H4 (cell line): Measurements from ENCODE around the gene ST7. TPM values are rescaled to one million over a fixed set of nuclear protein-coding genes. Genes with fewer than 3 reads are reported as not detected.
A peak's percentile ranks its signal among the peaks of the same experiment; 100 is the strongest.
"Not testable (repeated sequence)": the region's sequence is repeated elsewhere in the genome, so short reads cannot be mapped to it uniquely, and the experiment has no call there.

Experiments
- DNase-seq: peaks from one replicate; pipeline ENCODE4 v3.0.0-alpha.2; 2015; ENCODE audit warnings: low spot score
- total RNA-seq: library from RNA; depleted of rRNA; stranded (reverse); fragments of >200 nt; shearing (Covaris generic); gene quantifications from 2 replicates; pipeline ENCODE4 v1.2.3, GENCODE V29; 2014

The ST7 gene
- total RNA-seq, 1 experiment from 2014 or later = 27.6 TPM

DNA sequence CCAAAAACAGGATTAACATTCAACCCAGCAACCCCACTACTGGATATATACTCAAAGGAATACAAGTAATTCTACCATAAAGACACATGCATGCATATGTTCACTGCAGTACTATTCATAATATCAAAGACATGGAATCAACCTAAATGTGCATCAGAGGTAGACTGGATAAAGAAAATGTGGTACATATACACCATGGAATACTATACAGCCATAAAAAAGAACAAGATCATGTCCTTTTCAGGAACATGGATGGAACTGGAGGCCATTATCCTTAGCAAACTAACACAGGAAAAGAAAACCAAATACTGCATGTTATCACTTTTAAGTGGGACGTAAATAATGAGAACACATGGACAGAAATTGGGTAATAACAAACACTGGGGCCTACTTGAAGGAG is 77.5 kb downstream of the ST7 start:
- DNase-seq = not testable (repeated sequence)

GRCh38 chr7:117032810-117033209 is 79.5 kb downstream of the ST7 start:
- DNase-seq = no peak

GRCh38 chr7:117034851-117035464 is 81.7 kb downstream of the ST7 start:
- DNase-seq = peak; percentile 50

DNA sequence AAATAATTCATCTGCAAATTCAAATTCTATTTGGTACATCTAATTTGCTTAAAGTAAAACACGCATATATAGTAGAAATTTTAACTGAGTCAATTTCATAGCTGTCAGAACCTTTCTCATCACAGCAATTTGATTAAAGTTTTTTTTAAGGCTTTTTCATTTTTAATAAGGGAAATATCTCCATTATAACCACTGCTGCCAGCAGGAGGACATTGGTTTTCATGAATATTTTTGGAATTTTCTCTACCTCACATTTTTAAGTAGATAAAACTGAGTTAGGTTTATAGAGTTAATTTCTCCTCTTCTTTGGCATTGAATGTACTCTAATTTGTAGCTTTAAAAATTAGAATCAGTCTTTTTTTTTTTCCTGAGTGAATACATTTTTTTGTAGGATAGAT is 82.2 kb downstream of the ST7 start:
- no peak for DNase-seq

GRCh38 chr7:117036053-117036669 is 82.9 kb downstream of the ST7 start:
- no peak for DNase-seq

- no peak for DNase-seq
These were observed 83.5 kb downstream of the ST7 start for GRCh38 chr7:117036836-117037235.

- DNase-seq = no peak
These were observed 85.1 kb downstream of the ST7 start for GRCh38 chr7:117038408-117038807.

- no peak for DNase-seq
These were observed 87.7 kb downstream of the ST7 start for GRCh38 chr7:117041007-117041406.

GRCh38 chr7:117041822-117042221 is 88.5 kb downstream of the ST7 start:
- no peak for DNase-seq

DNA sequence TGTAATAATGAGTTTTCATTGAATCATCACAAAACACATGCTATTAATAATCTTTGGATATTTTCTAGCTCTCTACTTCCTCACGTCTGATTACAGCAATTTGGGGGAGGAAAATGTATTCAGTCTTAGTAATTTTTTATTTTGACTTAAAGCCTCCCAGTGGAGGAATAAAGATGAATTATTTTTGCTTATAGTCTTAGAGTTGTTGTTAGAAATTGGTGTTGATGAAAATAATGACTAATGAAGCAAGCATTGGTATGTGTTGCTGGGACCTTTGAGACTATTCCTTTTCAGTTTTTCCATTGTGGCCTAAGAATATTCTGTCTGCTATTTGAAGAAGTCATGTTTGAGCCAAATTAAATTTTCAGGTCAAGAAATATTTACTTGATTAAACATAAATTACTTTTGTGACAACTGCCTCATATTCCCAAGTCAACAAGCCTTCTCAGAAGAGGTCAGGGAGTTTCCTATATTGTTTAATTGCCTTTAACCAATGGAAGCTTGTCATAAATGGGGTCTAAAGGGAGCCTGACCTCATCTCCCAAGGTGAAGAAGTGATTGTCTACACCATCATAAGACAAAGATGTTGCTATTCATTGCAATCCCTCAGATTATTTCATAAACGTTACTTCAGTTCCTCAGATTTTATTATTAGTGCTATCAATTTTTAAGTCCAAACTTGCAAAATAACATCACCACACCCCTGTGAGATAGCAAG is 90.0 kb downstream of the ST7 start:
- no peak for DNase-seq

GRCh38 chr7:117044664-117045063 is 91.4 kb downstream of the ST7 start:
- DNase-seq = no peak

- DNase-seq = no peak
These were observed 92.8 kb downstream of the ST7 start for GRCh38 chr7:117045927-117046710.

- no peak for DNase-seq
These were observed 94.2 kb downstream of the ST7 start for GRCh38 chr7:117047496-117047895.

DNA sequence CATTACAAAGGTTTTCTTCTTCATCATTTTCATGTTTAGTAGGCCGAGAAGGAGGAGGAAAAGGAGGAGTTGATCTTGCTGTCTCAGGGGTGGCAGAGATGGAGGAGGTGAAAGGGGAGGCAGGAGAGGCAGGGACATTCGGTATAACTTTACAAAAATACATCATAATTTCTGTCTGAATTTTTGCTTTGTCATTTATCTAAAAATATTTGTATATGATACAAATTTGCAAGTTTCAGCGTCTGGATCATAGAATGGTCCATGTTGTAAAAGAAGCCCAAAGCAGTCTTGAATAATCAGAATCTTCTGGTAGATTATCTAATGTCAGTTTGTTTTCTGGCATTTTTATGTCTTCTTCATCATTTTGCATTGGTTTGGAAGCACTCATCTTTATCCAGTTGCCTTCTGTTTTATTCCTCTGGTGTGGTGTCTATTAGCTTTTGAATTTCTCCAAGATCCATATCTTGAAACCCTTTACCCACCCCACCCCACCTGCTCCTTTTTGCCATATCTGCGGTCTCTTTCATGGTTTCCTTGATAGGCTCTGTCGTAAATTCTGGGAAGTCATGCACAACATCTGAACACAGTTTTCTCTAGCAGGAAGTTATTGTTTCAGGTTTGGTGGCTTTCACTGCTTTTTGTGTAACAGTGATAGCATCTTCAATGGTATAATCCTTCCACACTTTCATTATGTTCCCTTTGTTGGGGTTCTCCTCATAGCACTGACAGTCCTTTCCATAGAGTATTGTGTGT is 95.0 kb downstream of the ST7 start:
- DNase-seq = no peak

DNA sequence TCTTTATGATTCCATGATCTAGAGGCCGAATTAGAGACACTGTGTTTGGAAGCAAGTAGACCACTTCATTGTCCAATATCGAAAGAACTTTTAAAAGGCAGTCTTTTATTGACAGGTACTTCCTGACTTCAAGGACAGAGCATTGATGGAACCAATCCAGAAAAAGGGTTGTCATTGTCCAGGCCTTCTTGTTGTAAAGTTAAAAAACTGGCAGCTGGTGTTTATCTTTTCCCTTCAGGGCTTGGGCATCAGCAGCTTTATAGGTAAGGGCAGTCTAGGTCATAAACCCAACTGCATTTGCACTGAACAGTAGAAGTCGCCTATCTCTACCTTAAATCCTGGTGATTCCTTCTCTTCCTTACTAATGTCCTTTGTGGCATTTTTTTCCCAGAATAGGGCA is 95.6 kb downstream of the ST7 start:
- no peak for DNase-seq

DNA sequence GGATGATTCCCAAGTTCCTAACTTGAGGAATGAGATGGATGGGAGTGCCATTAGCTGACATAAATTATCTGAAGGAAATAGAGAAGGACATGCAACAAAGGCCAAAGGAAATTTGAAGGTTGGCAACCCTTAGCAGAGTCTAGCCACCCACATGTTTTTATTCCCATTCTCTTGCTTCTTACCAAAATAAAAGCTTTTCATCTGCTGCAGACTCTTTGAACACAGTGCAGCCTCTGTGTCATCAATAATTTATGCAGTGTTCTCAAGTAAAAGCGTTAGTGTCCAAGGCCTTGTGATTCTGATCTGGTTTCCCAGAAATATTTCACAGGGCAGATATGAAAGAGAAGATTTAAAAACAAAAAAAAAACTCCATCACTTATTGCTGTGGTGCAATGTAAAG is 98.5 kb downstream of the ST7 start:
- DNase-seq = no peak

- no peak for DNase-seq
These were observed 100.1 kb downstream of the ST7 start for GRCh38 chr7:117053432-117053831.

GRCh38 chr7:117061751-117062150 is 108.5 kb downstream of the ST7 start:
- no peak for DNase-seq

GRCh38 chr7:117062300-117062699 is 109.0 kb downstream of the ST7 start:
- no peak for DNase-seq

GRCh38 chr7:117064688-117065087 is 111.4 kb downstream of the ST7 start:
- no peak for DNase-seq

GRCh38 chr7:117065571-117066150 is 112.4 kb downstream of the ST7 start:
- no peak for DNase-seq
